Stimulated activated memory B cell treated with anti-CD40 and anti-IgM and Interleukin-4, amounts not matched to agents 10 μg/mL and 1 μg/mL and 100 μg/mL, for 72 hours (primary cell): ENCODE results near the gene TFEB.

Experiments
- ATAC-seq: fragments of 150-1000 bp; cut with Tn5 transposase; 2 replicates; pipeline ENCODE4 v1.10.0; 2021
- H3K27ac Mint-ChIP-seq: one replicate; pipeline ENCODE4 v1.8.0; 2022; ENCODE audit warnings: mild to moderate bottlenecking, mixed read lengths
- H3K27me3 Mint-ChIP-seq: one replicate; pipeline ENCODE4 v1.8.0; 2022; ENCODE audit warnings: mixed read lengths
- H3K36me3 Mint-ChIP-seq: one replicate; pipeline ENCODE4 v1.8.0; 2022; ENCODE audit warnings: mixed read lengths
- H3K4me1 Mint-ChIP-seq: one replicate; pipeline ENCODE4 v1.8.0; 2022; ENCODE audit warnings: mixed read lengths
- H3K4me3 Mint-ChIP-seq: one replicate; pipeline ENCODE4 v1.8.0; 2022; ENCODE audit warnings: mild to moderate bottlenecking, moderate library complexity, mixed read lengths
- H3K9me3 Mint-ChIP-seq: one replicate; pipeline ENCODE4 v1.8.0; 2022; ENCODE audit warnings: mixed read lengths

TFEB gene

DNA sequence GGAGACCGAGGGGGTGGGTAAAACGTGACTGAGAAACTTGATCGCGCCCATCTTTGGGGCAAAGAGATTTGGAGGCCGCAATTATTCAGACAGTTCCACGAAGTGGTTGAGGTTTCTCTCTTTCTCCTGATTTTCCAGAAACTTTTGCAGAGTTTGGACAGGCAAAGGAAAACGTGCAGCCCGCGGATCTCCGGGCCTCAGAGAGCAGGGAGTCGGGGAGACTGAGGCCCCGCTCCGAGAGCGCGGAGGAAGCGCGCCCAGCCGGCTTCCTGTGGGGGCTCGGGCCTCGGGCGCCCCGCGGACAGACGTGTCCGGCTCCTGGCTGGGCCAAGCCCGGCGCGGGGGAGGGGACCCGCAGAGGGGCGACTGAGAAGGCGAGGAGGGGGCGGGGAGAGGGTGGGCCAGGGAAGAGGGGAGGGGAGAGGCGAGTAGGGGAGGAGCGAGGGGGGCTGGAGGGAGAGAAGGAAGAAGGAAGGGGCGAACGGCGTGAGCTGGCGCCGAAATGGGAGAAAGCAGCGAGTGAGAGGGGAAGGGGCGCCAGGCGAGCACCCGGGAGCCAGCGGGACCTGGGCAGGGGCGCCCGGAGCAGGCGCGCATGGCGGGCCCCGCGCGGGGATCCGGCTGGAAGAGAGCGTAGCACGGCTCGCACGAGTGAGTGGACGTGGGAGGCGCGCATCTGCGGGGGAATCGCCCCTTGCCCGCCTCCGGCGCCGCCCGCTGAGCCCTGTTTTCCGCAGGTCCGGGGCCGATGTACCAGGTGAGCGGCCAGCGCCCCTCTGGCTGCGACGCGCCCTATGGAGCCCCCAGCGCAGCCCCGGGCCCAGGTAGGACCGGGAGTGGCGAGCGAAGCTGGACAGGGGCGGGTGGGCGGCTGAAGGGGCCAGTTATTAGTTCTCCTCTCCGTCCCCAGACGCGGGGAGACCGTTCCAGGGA, 97.1 kb downstream of the TFEB start, which contains the start of gene MDFI:
Gene MDFI (plus strand): TSS at position 467 of the 933 bp plus-strand sequence. CDS start 282 bp downstream, at position 749.
- peaks cover 76% of the 10 kb centered on the region for H3K27me3 Mint-ChIP-seq
- no peaks in the 10 kb centered on the region for H3K9me3 Mint-ChIP-seq
- no peaks in the 10 kb centered on the region for H3K36me3 Mint-ChIP-seq
- H3K4me3 Mint-ChIP-seq: peak within 1 kb of the TSS; percentile 61
- H3K27ac Mint-ChIP-seq: no peak within 1 kb of the TSS
- H3K4me1 Mint-ChIP-seq: peaks cover 6% of the 10 kb centered on the region
- ATAC-seq: no peak

DNA sequence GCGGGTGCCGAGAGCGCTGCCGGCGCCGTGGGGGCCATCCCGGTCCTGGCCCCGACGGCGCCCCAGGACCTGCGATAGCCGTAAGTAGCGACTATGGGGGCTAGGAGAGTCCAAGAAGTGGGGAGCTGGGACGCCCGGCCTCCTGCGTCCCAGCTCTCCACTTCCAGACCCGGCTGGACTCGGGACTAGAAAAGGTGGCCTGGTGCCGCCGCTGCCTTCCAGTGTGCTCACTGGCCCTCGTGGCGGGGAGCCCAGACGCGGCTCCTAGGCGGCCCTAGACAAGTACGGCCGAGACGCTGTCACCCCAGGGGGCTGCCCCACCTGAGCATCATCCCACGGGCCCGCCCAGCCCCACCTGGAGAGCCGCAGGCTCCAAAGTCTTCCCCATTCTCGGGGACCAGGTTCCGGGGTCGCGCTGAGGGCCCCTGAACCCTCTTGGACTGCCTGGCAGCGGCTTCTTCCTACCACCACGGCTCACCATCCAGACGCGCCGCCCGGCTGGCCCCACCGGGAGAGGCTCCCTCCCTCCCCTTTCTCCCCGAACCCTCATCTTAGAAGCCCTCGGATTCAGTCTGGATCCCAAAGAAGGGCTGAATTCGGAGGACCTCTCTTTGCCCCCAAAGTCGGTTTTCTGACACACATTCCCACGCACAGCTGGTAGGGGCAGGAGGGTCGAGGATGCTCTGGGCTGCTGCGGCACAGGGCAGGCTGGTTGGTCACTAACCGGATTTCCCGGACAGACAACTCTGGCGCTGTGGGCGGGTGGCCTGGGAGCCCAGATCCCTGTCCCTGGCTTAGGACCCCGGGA, 98.0 kb downstream of the TFEB start:
- no peak overlapping the region for H3K27ac Mint-ChIP-seq
- H3K4me1 Mint-ChIP-seq: peaks cover 6% of the 10 kb centered on the region
- peaks cover 84% of the 10 kb centered on the region for H3K27me3 Mint-ChIP-seq
- peak overlapping the region; percentile 61 for H3K4me3 Mint-ChIP-seq
- no peak for ATAC-seq
- H3K9me3 Mint-ChIP-seq: no peaks in the 10 kb centered on the region
- H3K36me3 Mint-ChIP-seq: no peaks in the 10 kb centered on the region

DNA sequence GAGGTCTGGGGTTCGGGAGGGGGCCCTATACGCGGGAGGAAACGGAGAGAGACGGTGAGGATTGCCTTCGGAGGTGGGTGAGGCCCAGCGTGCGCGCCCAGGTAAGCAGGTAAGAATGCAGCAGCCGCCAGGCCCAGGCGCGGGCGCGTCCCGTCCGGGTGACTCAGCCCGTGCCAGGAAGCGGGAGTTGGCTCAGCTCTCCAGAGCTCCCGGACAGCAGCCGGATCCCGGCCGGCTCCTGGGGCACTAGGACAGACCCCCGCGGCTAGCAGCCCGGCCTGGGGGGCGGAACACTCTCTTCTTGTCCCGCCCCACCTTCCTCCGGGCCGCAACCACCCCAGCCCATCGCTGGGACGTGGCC, 98.6 kb downstream of the TFEB start:
- peaks cover 6% of the 10 kb centered on the region for H3K4me1 Mint-ChIP-seq
- no peak overlapping the region for H3K4me3 Mint-ChIP-seq
- H3K9me3 Mint-ChIP-seq: no peaks in the 10 kb centered on the region
- ATAC-seq: no peak
- no peaks in the 10 kb centered on the region for H3K36me3 Mint-ChIP-seq
- H3K27ac Mint-ChIP-seq: no peak overlapping the region
- peaks cover 85% of the 10 kb centered on the region for H3K27me3 Mint-ChIP-seq

DNA sequence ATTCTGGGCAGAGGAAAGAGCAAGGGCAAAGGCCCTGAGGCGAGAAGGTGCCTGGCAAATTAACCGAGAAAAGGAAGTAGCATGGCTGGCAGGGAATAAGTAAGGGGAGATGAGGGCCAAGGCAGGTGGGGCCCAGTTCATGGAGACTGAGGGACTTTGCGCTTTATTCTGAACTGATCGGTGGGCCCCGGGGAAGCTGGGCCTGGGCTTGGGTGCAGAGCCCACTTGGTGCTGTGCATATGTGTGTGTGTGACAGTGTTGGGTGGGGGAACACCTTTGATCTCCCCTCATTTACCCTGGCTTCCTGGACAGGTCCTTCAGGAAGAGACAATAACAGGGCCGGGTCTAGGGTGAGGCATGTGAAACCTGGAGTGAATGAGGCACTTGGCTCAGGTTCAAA, 100.0 kb downstream of the TFEB start:
- Mint-ChIP-seq H3K27ac (no peak overlapping the region), H3K4me1 (peaks cover 6% of the 10 kb centered on the region), H3K4me3 (no peak overlapping the region), H3K9me3 (no peaks in the 10 kb centered on the region), H3K36me3 (no peaks in the 10 kb centered on the region), H3K27me3 (peaks cover 84% of the 10 kb centered on the region)
- no peak for ATAC-seq

DNA sequence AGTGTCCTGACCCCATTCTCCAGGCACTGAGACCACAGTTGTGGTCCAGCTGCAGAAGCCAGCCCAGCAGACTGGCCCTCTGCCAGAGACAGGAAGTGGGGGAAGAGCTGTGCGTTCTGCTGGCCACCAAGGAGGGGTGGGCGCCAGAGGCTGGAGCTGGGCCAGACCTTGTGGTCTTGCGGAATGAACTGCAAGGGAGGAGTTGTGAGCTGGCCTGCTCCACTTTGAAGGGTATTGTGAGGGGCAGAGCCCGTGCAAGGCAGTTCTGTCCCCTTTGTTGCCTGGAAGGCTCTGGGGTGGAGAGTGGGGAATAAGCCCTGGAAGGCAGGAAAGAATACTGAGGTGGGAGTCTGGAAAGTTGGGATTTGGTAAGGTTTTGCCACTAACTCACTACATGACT, 100.8 kb downstream of the TFEB start:
- Mint-ChIP-seq H3K27ac (no peak overlapping the region), H3K9me3 (no peaks in the 10 kb centered on the region), H3K27me3 (peaks cover 81% of the 10 kb centered on the region), H3K4me1 (peaks cover 6% of the 10 kb centered on the region), H3K36me3 (no peaks in the 10 kb centered on the region), H3K4me3 (no peak overlapping the region)
- no peak for ATAC-seq
